Measurements from ENCODE around the gene SERPINB10.

SERPINB10 gene

GRCh38 chr18:63963615-63964256 lies 56.0 kb downstream of the SERPINB10 start:
- H3K9me3 ChIP-seq (ENCODE audit: control insufficient read depth, low read length), result no peaks in the 10 kb centered on the region
- H3K36me3 ChIP-seq (ENCODE audit: control insufficient read depth, insufficient read depth, low read length), result no peaks in the 10 kb centered on the region
- no peaks in the 10 kb centered on the region for H3K27me3 ChIP-seq (ENCODE audit: control insufficient read depth, insufficient read depth, low read length, poor library complexity, severe bottlenecking)
- H3K4me1 ChIP-seq (ENCODE audit: control insufficient read depth, insufficient read depth, low read length), result no peaks in the 10 kb centered on the region
- WGBS, 2 experiments, result 84 to 98% methylated on average over 1 of the region's 1 CpG
- H3K4me3 ChIP-seq (ENCODE audit: insufficient read depth, low read depth, low read length), result no peak overlapping the region
- no peak overlapping the region for H3K27ac ChIP-seq (ENCODE audit: insufficient read depth, low read depth, low read length, poor library complexity, severe bottlenecking)

- Histone ChIP-seq H3K27ac (ENCODE audit: insufficient read depth, low read depth, low read length, poor library complexity, severe bottlenecking) (no peak overlapping the region), H3K36me3 (ENCODE audit: control insufficient read depth, insufficient read depth, low read length) (no peaks in the 10 kb centered on the region), H3K4me1 (ENCODE audit: control insufficient read depth, insufficient read depth, low read length) (no peaks in the 10 kb centered on the region), H3K9me3 (ENCODE audit: control insufficient read depth, low read length) (no peaks in the 10 kb centered on the region), H3K4me3 (ENCODE audit: insufficient read depth, low read depth, low read length) (no peak overlapping the region), H3K27me3 (ENCODE audit: control insufficient read depth, insufficient read depth, low read length, poor library complexity, severe bottlenecking) (no peaks in the 10 kb centered on the region)
Measured at GRCh38 chr18:63964908-63965307, 57.1 kb downstream of the SERPINB10 start.

GRCh38 chr18:63965716-63966330 lies 58.1 kb downstream of the SERPINB10 start:
- Histone ChIP-seq H3K36me3 (ENCODE audit: control insufficient read depth, insufficient read depth, low read length) (no peaks in the 10 kb centered on the region), H3K4me1 (ENCODE audit: control insufficient read depth, insufficient read depth, low read length) (no peaks in the 10 kb centered on the region), H3K4me3 (ENCODE audit: insufficient read depth, low read depth, low read length) (no peak overlapping the region), H3K27me3 (ENCODE audit: control insufficient read depth, insufficient read depth, low read length, poor library complexity, severe bottlenecking) (no peaks in the 10 kb centered on the region), H3K9me3 (ENCODE audit: control insufficient read depth, low read length) (no peaks in the 10 kb centered on the region), H3K27ac (ENCODE audit: insufficient read depth, low read depth, low read length, poor library complexity, severe bottlenecking) (no peak overlapping the region)
- 88 to 89% methylated on average over 5 of the region's 5 CpGs for WGBS, 2 experiments

- no peaks in the 10 kb centered on the region for H3K4me1 ChIP-seq (ENCODE audit: control insufficient read depth, insufficient read depth, low read length)
- peaks cover 12% of the 10 kb centered on the region for H3K27me3 ChIP-seq (ENCODE audit: control insufficient read depth, insufficient read depth, low read length, poor library complexity, severe bottlenecking)
- peak within 1 kb of the TSS; percentile 92 for H3K27ac ChIP-seq (ENCODE audit: insufficient read depth, low read depth, low read length, poor library complexity, severe bottlenecking)
- no peaks in the 10 kb centered on the region for H3K9me3 ChIP-seq (ENCODE audit: control insufficient read depth, low read length)
- H3K4me3 ChIP-seq (ENCODE audit: insufficient read depth, low read depth, low read length), result peak within 1 kb of the TSS; percentile 76
- H3K36me3 ChIP-seq (ENCODE audit: control insufficient read depth, insufficient read depth, low read length), result no peaks in the 10 kb centered on the region
- 0 to 1% methylated on average over 62 of the region's 62 CpGs for WGBS, 2 experiments
Measured at GRCh38 chr18:63969942-63970808, 62.4 kb downstream of the SERPINB10 start, which contains the start of gene SERPINB8. Gene SERPINB8 (plus strand): TSS chr18:63970081. CDS start chr18:63978309, 8,228 bp downstream.

GRCh38 chr18:63970809-63971205 lies 63.0 kb downstream of the SERPINB10 start:
- WGBS, 2 experiments, result 22 to 24% methylated on average over 18 of the region's 18 CpGs
- Histone ChIP-seq H3K27ac (ENCODE audit: insufficient read depth, low read depth, low read length, poor library complexity, severe bottlenecking) (peak overlapping the region; percentile 57), H3K4me3 (ENCODE audit: insufficient read depth, low read depth, low read length) (peak overlapping the region; percentile 76), H3K36me3 (ENCODE audit: control insufficient read depth, insufficient read depth, low read length) (no peaks in the 10 kb centered on the region), H3K27me3 (ENCODE audit: control insufficient read depth, insufficient read depth, low read length, poor library complexity, severe bottlenecking) (peaks cover 19% of the 10 kb centered on the region), H3K4me1 (ENCODE audit: control insufficient read depth, insufficient read depth, low read length) (no peaks in the 10 kb centered on the region), H3K9me3 (ENCODE audit: control insufficient read depth, low read length) (no peaks in the 10 kb centered on the region)

- H3K4me1 ChIP-seq (ENCODE audit: control insufficient read depth, insufficient read depth, low read length), result no peaks in the 10 kb centered on the region
- H3K27ac ChIP-seq (ENCODE audit: insufficient read depth, low read depth, low read length, poor library complexity, severe bottlenecking), result no peak overlapping the region
- H3K9me3 ChIP-seq (ENCODE audit: control insufficient read depth, low read length), result no peaks in the 10 kb centered on the region
- peak overlapping the region; percentile 76 for H3K4me3 ChIP-seq (ENCODE audit: insufficient read depth, low read depth, low read length)
- 82 to 89% methylated on average over 11 of the region's 13 CpGs for WGBS, 2 experiments
- peaks cover 20% of the 10 kb centered on the region for H3K27me3 ChIP-seq (ENCODE audit: control insufficient read depth, insufficient read depth, low read length, poor library complexity, severe bottlenecking)
- no peaks in the 10 kb centered on the region for H3K36me3 ChIP-seq (ENCODE audit: control insufficient read depth, insufficient read depth, low read length)
Measured at GRCh38 chr18:63971320-63972001, 63.7 kb downstream of the SERPINB10 start.

- whole genome bisulfite sequencing, 2 experiments, result 90 to 93% methylated on average over 3 to 5 of the region's 5 CpGs
- Histone ChIP-seq H3K27ac (ENCODE audit: insufficient read depth, low read depth, low read length, poor library complexity, severe bottlenecking) (no peak overlapping the region), H3K9me3 (ENCODE audit: control insufficient read depth, low read length) (no peaks in the 10 kb centered on the region), H3K36me3 (ENCODE audit: control insufficient read depth, insufficient read depth, low read length) (no peaks in the 10 kb centered on the region), H3K27me3 (ENCODE audit: control insufficient read depth, insufficient read depth, low read length, poor library complexity, severe bottlenecking) (peaks cover 20% of the 10 kb centered on the region), H3K4me1 (ENCODE audit: control insufficient read depth, insufficient read depth, low read length) (no peaks in the 10 kb centered on the region), H3K4me3 (ENCODE audit: insufficient read depth, low read depth, low read length) (no peak overlapping the region)
Measured at GRCh38 chr18:63972002-63972376, 64.2 kb downstream of the SERPINB10 start.

- Histone ChIP-seq H3K4me1 (ENCODE audit: control insufficient read depth, insufficient read depth, low read length) (no peaks in the 10 kb centered on the region), H3K9me3 (ENCODE audit: control insufficient read depth, low read length) (no peaks in the 10 kb centered on the region), H3K36me3 (ENCODE audit: control insufficient read depth, insufficient read depth, low read length) (no peaks in the 10 kb centered on the region), H3K27ac (ENCODE audit: insufficient read depth, low read depth, low read length, poor library complexity, severe bottlenecking) (no peak overlapping the region), H3K4me3 (ENCODE audit: insufficient read depth, low read depth, low read length) (no peak overlapping the region), H3K27me3 (ENCODE audit: control insufficient read depth, insufficient read depth, low read length, poor library complexity, severe bottlenecking) (peaks cover 20% of the 10 kb centered on the region)
- WGBS, 2 experiments, result 0 to 53% methylated on average over 1 to 2 of the region's 2 CpGs
Measured at GRCh38 chr18:63974991-63975390, 67.2 kb downstream of the SERPINB10 start.

GRCh38 chr18:63975628-63976027 lies 67.9 kb downstream of the SERPINB10 start:
- H3K36me3 ChIP-seq (ENCODE audit: control insufficient read depth, insufficient read depth, low read length), result no peaks in the 10 kb centered on the region

GRCh38 chr18:63977040-63977439 lies 69.3 kb downstream of the SERPINB10 start:
- peaks cover 20% of the 10 kb centered on the region for H3K27me3 ChIP-seq (ENCODE audit: control insufficient read depth, insufficient read depth, low read length, poor library complexity, severe bottlenecking)
- H3K27ac ChIP-seq (ENCODE audit: insufficient read depth, low read depth, low read length, poor library complexity, severe bottlenecking), result no peak overlapping the region
- WGBS, 2 experiments, result 87 to 92% methylated on average over 3 of the region's 3 CpGs
- H3K4me1 ChIP-seq (ENCODE audit: control insufficient read depth, insufficient read depth, low read length), result no peaks in the 10 kb centered on the region
- no peaks in the 10 kb centered on the region for H3K9me3 ChIP-seq (ENCODE audit: control insufficient read depth, low read length)
- H3K4me3 ChIP-seq (ENCODE audit: insufficient read depth, low read depth, low read length), result no peak overlapping the region
- no peaks in the 10 kb centered on the region for H3K36me3 ChIP-seq (ENCODE audit: control insufficient read depth, insufficient read depth, low read length)

More at GRCh38 chr18:63975628-63976027, 67.9 kb downstream of the SERPINB10 start:
- no peaks in the 10 kb centered on the region for H3K9me3 ChIP-seq (ENCODE audit: control insufficient read depth, low read length)
- WGBS, 2 experiments, result 89 to 95% methylated on average over 3 of the region's 3 CpGs
- no peaks in the 10 kb centered on the region for H3K4me1 ChIP-seq (ENCODE audit: control insufficient read depth, insufficient read depth, low read length)
- H3K27me3 ChIP-seq (ENCODE audit: control insufficient read depth, insufficient read depth, low read length, poor library complexity, severe bottlenecking), result peaks cover 20% of the 10 kb centered on the region
- no peak overlapping the region for H3K27ac ChIP-seq (ENCODE audit: insufficient read depth, low read depth, low read length, poor library complexity, severe bottlenecking)
- no peak overlapping the region for H3K4me3 ChIP-seq (ENCODE audit: insufficient read depth, low read depth, low read length)

All from ectodermal cell (in vitro differentiated cells).